Natural killer cell (primary cell): ENCODE results near the gene NFE2L3. TPM values are rescaled to one million over a fixed set of nuclear protein-coding genes. Genes with fewer than 3 reads are reported as not detected.

Experiments used
- ATAC-seq, 3 donors: fragments of 150-1000 bp in 2 of 3; fragments of 200-7000 bp in 1 of 3; cut with Tn5 transposase; 1 replicate in 1 of 3; 2 replicates in 2 of 3; pipeline ENCODE4 v1.10.0; 2021; ENCODE audit warnings: mild to moderate bottlenecking in 2 of 3, moderate library complexity in 2 of 3
- DNase-seq, 2 donors: peaks; one replicate each; pipeline versions ENCODE4 v3.0.0 to v3.0.0-alpha.2; 2013 to 2021; ENCODE audit warnings: mixed read lengths in 1 of 2
- H3K27ac ChIP-seq: one replicate; pipeline ENCODE4 v1.5.1; 2013; ENCODE audit warnings: mild to moderate bottlenecking, low read length
- H3K27me3 ChIP-seq: one replicate; pipeline ENCODE4 v1.6.1; 2013; ENCODE audit warnings: low read length; ENCODE audit not compliant: control insufficient read depth, insufficient read depth
- H3K36me3 ChIP-seq: one replicate; pipeline ENCODE4 v1.6.1; 2013; ENCODE audit warnings: low read length; ENCODE audit not compliant: control insufficient read depth, insufficient read depth
- H3K4me1 ChIP-seq: one replicate; pipeline ENCODE4 v1.6.1; 2013; ENCODE audit warnings: low read length; ENCODE audit not compliant: control insufficient read depth, insufficient read depth
- H3K4me3 ChIP-seq: one replicate; pipeline ENCODE4 v1.5.1; 2013; ENCODE audit warnings: low read length
- H3K9me3 ChIP-seq: one replicate; pipeline ENCODE4 v1.6.1; 2013; ENCODE audit warnings: low read length; ENCODE audit not compliant: control insufficient read depth, insufficient read depth
- H3K27ac Mint-ChIP-seq, 2 donors: one replicate each; pipeline ENCODE4 v1.8.0; 2022; ENCODE audit warnings: mild to moderate bottlenecking in 2 of 2, mixed read lengths in 2 of 2, moderate library complexity in 1 of 2
- H3K27me3 Mint-ChIP-seq, 2 donors: one replicate each; pipeline ENCODE4 v1.8.0; 2022; ENCODE audit warnings: low read depth in 2 of 2, mixed read lengths in 2 of 2
- H3K36me3 Mint-ChIP-seq: one replicate; pipeline ENCODE4 v1.8.0; 2022; ENCODE audit warnings: mixed read lengths
- H3K4me1 Mint-ChIP-seq, 2 donors: one replicate each; pipeline ENCODE4 v1.8.0; 2022; ENCODE audit warnings: mixed read lengths in 2 of 2
- H3K4me3 Mint-ChIP-seq: one replicate; pipeline ENCODE4 v1.8.0; 2022; ENCODE audit warnings: mild to moderate bottlenecking, moderate library complexity, mixed read lengths
- H3K9me3 Mint-ChIP-seq, 2 donors: one replicate each; pipeline ENCODE4 v1.8.0; 2022; ENCODE audit warnings: mixed read lengths in 2 of 2
- CTCF ChIP-seq: fragments of 200-600 bp; IDR thresholded peaks from one replicate; pipeline ENCODE4 v1.8.0; 2022; ENCODE audit warnings: antibody characterized with exemption
- WGBS: methylation state at CpG from one replicate; pipeline ENCODE4 v1.1.7; 2013; ENCODE audit warnings: missing lambda C conversion rate; ENCODE audit not compliant: insufficient coverage; 5-methylcytosine and 5-hydroxymethylcytosine counted together
- intact Hi-C: fragments of 100-400 bp; cut with micrococcal nuclease; formaldehyde crosslinking; loops from one replicate; pipeline ENCODE4 v1.14.2; 2022
- total RNA-seq, 4 donors: library from RNA; stranded (reverse); fragments of 120-200 nt in 1 of 4; gene quantifications; one replicate each; pipeline versions ENCODE4 v1.2.3 to v1.2.4, GENCODE V29; 2013 to 2022

NFE2L3 gene
- total RNA-seq, 3 donors from 2014 or later (not counting 1 experiment from before 2014, with no cell fraction given), result 0.68 to 2.0 (median 1.00) TPM

DNA sequence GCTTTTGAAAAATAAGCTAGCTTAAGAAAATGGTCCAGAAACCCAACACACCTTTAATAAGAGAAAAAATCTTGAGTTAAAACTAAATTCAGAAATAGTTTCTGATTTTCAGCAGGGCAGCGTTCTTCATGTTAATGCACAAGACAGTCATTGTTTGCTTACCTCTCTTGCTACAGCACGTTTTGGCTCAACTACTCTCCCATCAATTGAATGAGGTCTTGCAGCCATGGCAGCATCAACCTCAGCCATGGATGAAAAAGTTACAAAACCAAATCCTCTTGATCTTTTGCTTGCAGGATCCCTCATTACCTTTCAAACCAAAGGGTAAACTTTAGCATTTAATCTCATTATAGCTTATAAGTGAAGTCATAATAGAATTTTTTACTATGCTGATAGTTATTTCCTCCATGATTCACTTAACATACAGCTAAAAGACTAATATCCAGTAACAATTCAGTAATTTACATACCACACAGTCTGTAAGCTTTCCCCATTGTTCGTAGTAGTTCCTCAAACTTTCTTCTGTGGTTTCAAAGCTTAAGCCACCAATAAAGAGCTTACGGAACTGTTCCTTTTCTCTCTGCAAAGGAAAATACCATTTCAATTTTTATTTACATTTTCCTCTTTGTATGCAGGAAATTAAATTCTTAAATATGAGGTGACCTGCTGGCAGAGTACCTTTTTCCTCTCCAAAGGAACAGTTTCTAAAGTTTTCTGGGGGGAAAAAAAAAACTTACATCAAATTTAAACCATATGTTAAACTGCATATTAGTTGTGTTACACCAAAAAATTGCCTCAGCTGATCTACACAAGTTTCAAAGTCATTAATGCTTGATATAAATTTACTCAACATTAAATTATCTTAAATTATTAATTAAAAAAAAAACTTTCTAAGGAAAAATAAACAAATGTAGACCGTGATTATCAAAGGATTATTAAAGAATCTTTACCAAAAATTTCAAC is 45.4 kb downstream of the NFE2L3 start:
- Histone ChIP-seq H3K27me3 (no peaks in the 10 kb centered on the region), H3K4me3 (peak overlapping the region; percentile 87), H3K36me3 (peaks cover 61% of the 10 kb centered on the region), H3K9me3 (no peaks in the 10 kb centered on the region), H3K4me1 (peaks cover 25% of the 10 kb centered on the region), H3K27ac (peak overlapping the region; percentile 44)
- WGBS, result 8% methylated on average over 4 of the region's 5 CpGs
- no peaks in the 10 kb centered on the region for H3K9me3 Mint-ChIP-seq
- H3K27me3 Mint-ChIP-seq, result peaks cover 2 to 5% of the 10 kb centered on the region in 2 donors
- H3K4me1 Mint-ChIP-seq, result peaks cover 83% of the 10 kb centered on the region in 2 donors
- peak overlapping the region; percentile 100 for H3K27ac Mint-ChIP-seq
- intact Hi-C loops, result loop anchor here (1.0 to 5.0 kb wide), 4 partner anchors 8 to 965 kb away; partner anchors contain the start of gene NFE2L3
- peak in 1 of 2 donors; percentile 42 for DNase-seq
- TF ChIP-seq CTCF, result no peak
- no peak for ATAC-seq
- peaks cover 70% of the 10 kb centered on the region for H3K36me3 Mint-ChIP-seq
- H3K4me3 Mint-ChIP-seq, result peak overlapping the region; percentile 100

GRCh38 chr7:26198133-26198780 is 46.3 kb downstream of the NFE2L3 start:
- ATAC-seq (no peak), DNase-seq (peak in 1 of 2 donors; percentile 74)
- peak overlapping the region; percentile 87 for H3K4me3 ChIP-seq
- H3K27me3 ChIP-seq, result no peaks in the 10 kb centered on the region
- peak overlapping the region; percentile 38 for H3K27ac ChIP-seq
- peak; percentile 96 for TF ChIP-seq CTCF
- no peaks in the 10 kb centered on the region for H3K9me3 Mint-ChIP-seq
- H3K4me3 Mint-ChIP-seq, result peak overlapping the region; percentile 100
- peak overlapping the region; percentile 100 for H3K27ac Mint-ChIP-seq
- WGBS, result 0% methylated on average over 4 of the region's 6 CpGs
- H3K27me3 Mint-ChIP-seq, result peaks cover 2 to 5% of the 10 kb centered on the region in 2 donors
- peaks cover 61% of the 10 kb centered on the region for H3K36me3 Mint-ChIP-seq
- peaks cover 25% of the 10 kb centered on the region for H3K4me1 ChIP-seq
- intact Hi-C loops, result loop anchor here (1.0 to 5.0 kb wide), 3 partner anchors 45 to 964 kb away; partner anchors contain the start of gene NFE2L3
- no peaks in the 10 kb centered on the region for H3K9me3 ChIP-seq
- H3K4me1 Mint-ChIP-seq, result peaks cover 83% of the 10 kb centered on the region in 2 donors
- peaks cover 52% of the 10 kb centered on the region for H3K36me3 ChIP-seq

DNA sequence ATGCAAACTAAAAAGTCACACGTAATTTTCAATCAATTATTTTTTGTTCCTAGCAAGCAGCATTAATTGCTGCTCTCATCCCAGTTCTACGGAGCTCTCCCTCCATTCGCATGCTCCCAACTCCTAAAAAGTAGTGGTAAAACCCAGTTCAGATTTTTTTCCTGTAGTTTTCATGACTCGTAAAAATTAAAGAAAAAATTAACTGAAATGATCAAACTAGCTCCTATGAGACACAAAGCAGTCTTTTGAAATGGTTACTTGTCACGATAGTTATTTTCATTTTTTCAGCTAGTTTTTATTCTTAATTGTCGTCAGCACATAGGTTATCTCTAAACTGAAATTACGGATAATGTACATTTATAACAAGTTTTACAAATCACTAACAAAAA is 46.8 kb downstream of the NFE2L3 start:
- no peak for ATAC-seq
- Histone ChIP-seq H3K27ac (peak overlapping the region; percentile 95), H3K4me3 (peak overlapping the region; percentile 87), H3K36me3 (peaks cover 47% of the 10 kb centered on the region), H3K4me1 (peaks cover 20% of the 10 kb centered on the region), H3K9me3 (no peaks in the 10 kb centered on the region), H3K27me3 (no peaks in the 10 kb centered on the region)
- H3K4me1 Mint-ChIP-seq, result peaks cover 83% of the 10 kb centered on the region in 2 donors
- no peak for TF ChIP-seq CTCF
- intact Hi-C loops, result loop anchor here (1.0 to 5.0 kb wide), 3 partner anchors 46 to 964 kb away; partner anchors contain the start of gene NFE2L3
- WGBS, result 0% methylated on average over 4 of the region's 7 CpGs
- H3K36me3 Mint-ChIP-seq, result peaks cover 56% of the 10 kb centered on the region
- peak overlapping the region; percentile 100 for H3K27ac Mint-ChIP-seq
- H3K4me3 Mint-ChIP-seq, result peak overlapping the region; percentile 100
- peaks cover 2 to 5% of the 10 kb centered on the region in 2 donors for H3K27me3 Mint-ChIP-seq
- no peaks in the 10 kb centered on the region for H3K9me3 Mint-ChIP-seq
- no peak for DNase-seq
